ENCODE measurements around the gene FLACC1. TPM values are rescaled to one million over a fixed set of nuclear protein-coding genes. Genes with fewer than 3 reads are reported as not detected.
A peak's percentile ranks its signal among the peaks of the same experiment; 100 is the strongest.

Gene FLACC1
- total RNA-seq, 1 experiment from 2014 or later: 0.17 TPM

GRCh38 chr2:201383136-201383535 lies 26.0 kb upstream of the FLACC1 start:
- no peaks in the 10 kb centered on the region for H3K9me3 Mint-ChIP-seq

GRCh38 chr2:201378496-201379397 lies 21.6 kb upstream of the FLACC1 start:
- peaks cover 11% of the 10 kb centered on the region for H3K4me1 Mint-ChIP-seq

More at GRCh38 chr2:201383136-201383535, 26.0 kb upstream of the FLACC1 start:
- peaks cover 14% of the 10 kb centered on the region for H3K36me3 Mint-ChIP-seq
- H3K27ac Mint-ChIP-seq: no peak overlapping the region
- H3K4me1 Mint-ChIP-seq: peaks cover 11% of the 10 kb centered on the region
- TF ChIP-seq ZNF512 (CRISPR knock-in tag; IDR thresholded peaks at IDR 0.05; ENCODE audit: borderline replicate concordance) (no peak), CDX4 (CRISPR knock-in tag; IDR thresholded peaks at IDR 0.05; ENCODE audit: borderline replicate concordance) (no peak), E2F4 (CRISPR knock-in tag; IDR thresholded peaks at IDR 0.05; ENCODE audit: borderline replicate concordance, low read depth) (no peak), RORB (CRISPR knock-in tag; IDR thresholded peaks at IDR 0.05) (no peak), TEAD1 (CRISPR knock-in tag; IDR thresholded peaks at IDR 0.05) (no peak)
- ATAC-seq (no peak), DNase-seq (ENCODE audit: low spot score) (no peak)
- ChIA-PET CTCF (no interaction called here), POLR2A (no interaction called here)
- H3K4me3 Mint-ChIP-seq: no peak overlapping the region
- no peaks in the 10 kb centered on the region for H3K27me3 Mint-ChIP-seq (ENCODE audit: low read depth)

GRCh38 chr2:201377218-201377617 lies 20.1 kb upstream of the FLACC1 start:
- Mint-ChIP-seq H3K4me1 (peaks cover 11% of the 10 kb centered on the region), H3K36me3 (peaks cover 20% of the 10 kb centered on the region), H3K27ac (no peak overlapping the region), H3K9me3 (peaks cover 11% of the 10 kb centered on the region), H3K4me3 (no peak overlapping the region), H3K27me3 (ENCODE audit: low read depth) (no peaks in the 10 kb centered on the region)
- ChIA-PET POLR2A (no interaction called here), CTCF (interaction anchor here (1.1 kb wide), 1 partner anchor 145 kb away, joined by 3 read pairs; no protein-coding TSS in a partner anchor)
- ATAC-seq (no peak), DNase-seq (ENCODE audit: low spot score) (no peak)
- no peak for TF ChIP-seq GTF2I (CRISPR knock-in tag; conservative IDR thresholded peaks at IDR 0.05)
- no peak for TF ChIP-seq TCF7 (CRISPR knock-in tag; IDR thresholded peaks at IDR 0.05; ENCODE audit: low read depth)
- TF ChIP-seq MYBL2 (CRISPR knock-in tag; IDR thresholded peaks at IDR 0.05): no peak
- no peak for TF ChIP-seq KAT7 (CRISPR knock-in tag; IDR thresholded peaks at IDR 0.05; ENCODE audit: borderline replicate concordance)
- no peak for TF ChIP-seq ZNF512 (CRISPR knock-in tag; IDR thresholded peaks at IDR 0.05; ENCODE audit: borderline replicate concordance)
- no peak for TF ChIP-seq ZBTB21 (CRISPR knock-in tag; IDR thresholded peaks at IDR 0.05; ENCODE audit: borderline replicate concordance)
- no peak for TF ChIP-seq SMAD3 (CRISPR knock-in tag; IDR thresholded peaks at IDR 0.05; ENCODE audit: borderline replicate concordance)
- TF ChIP-seq CTCF (IDR thresholded peaks at IDR 0.05): no peak
- TF ChIP-seq NFE2L1 (CRISPR knock-in tag; IDR thresholded peaks at IDR 0.05): no peak
- no peak for TF ChIP-seq EMX1 (CRISPR knock-in tag; IDR thresholded peaks at IDR 0.05)
- TF ChIP-seq ZNF281 (CRISPR knock-in tag; IDR thresholded peaks at IDR 0.05): no peak

More at GRCh38 chr2:201378496-201379397, 21.6 kb upstream of the FLACC1 start:
- H3K27me3 Mint-ChIP-seq (ENCODE audit: low read depth): no peaks in the 10 kb centered on the region
- ChIA-PET CTCF (interaction anchor here (0.6 kb wide), 1 partner anchor 126 kb away, joined by 4 read pairs; no protein-coding TSS in a partner anchor), POLR2A (interaction anchor here (0.5 kb wide), 1 partner anchor 131 kb away, joined by 4 read pairs; no protein-coding TSS in a partner anchor)
- DNase-seq (ENCODE audit: low spot score) (no peak), ATAC-seq (peak; percentile 84)
- H3K36me3 Mint-ChIP-seq: peaks cover 20% of the 10 kb centered on the region
- peaks cover 11% of the 10 kb centered on the region for H3K9me3 Mint-ChIP-seq
- peak overlapping the region; percentile 74 for H3K27ac Mint-ChIP-seq
- TF ChIP-seq ATF1 (CRISPR knock-in tag; IDR thresholded peaks at IDR 0.05): no peak
- TF ChIP-seq OVOL2 (CRISPR knock-in tag; IDR thresholded peaks at IDR 0.05; ENCODE audit: borderline replicate concordance): no peak
- TF ChIP-seq ZNF671 (CRISPR knock-in tag; IDR thresholded peaks at IDR 0.05): no peak
- no peak overlapping the region for H3K4me3 Mint-ChIP-seq
